ENCODE results near the gene CPED1.
"Not testable (repeated sequence)": the region's sequence is repeated elsewhere in the genome, so short reads cannot be mapped to it uniquely, and the experiment has no call there.

The CPED1 gene

GRCh38 chr7:121046009-121046408, 57.5 kb downstream of the CPED1 start:
- H3K27ac ChIP-seq (ENCODE audit: insufficient read depth, low read length, poor library complexity, severe bottlenecking), result no peak overlapping the region
- H3K9me3 ChIP-seq (ENCODE audit: control insufficient read depth, low read length), result no peaks in the 10 kb centered on the region
- H3K4me3 ChIP-seq (ENCODE audit: insufficient read depth, low read depth, low read length, poor library complexity, severe bottlenecking), result no peak overlapping the region
- no peaks in the 10 kb centered on the region for H3K36me3 ChIP-seq (ENCODE audit: control insufficient read depth, insufficient read depth, low read length)
- no peaks in the 10 kb centered on the region for H3K4me1 ChIP-seq (ENCODE audit: control insufficient read depth, insufficient read depth, low read length, poor library complexity, severe bottlenecking)
- no peak for DNase-seq
- no peaks in the 10 kb centered on the region for H3K27me3 ChIP-seq (replicated peaks; ENCODE audit: control insufficient read depth, insufficient read depth, low read length, poor library complexity, severe bottlenecking)

GRCh38 chr7:121046893-121047468, 58.5 kb downstream of the CPED1 start:
- Histone ChIP-seq H3K4me1 (ENCODE audit: control insufficient read depth, insufficient read depth, low read length, poor library complexity, severe bottlenecking) (no peaks in the 10 kb centered on the region), H3K9me3 (ENCODE audit: control insufficient read depth, low read length) (no peaks in the 10 kb centered on the region), H3K27me3 (replicated peaks; ENCODE audit: control insufficient read depth, insufficient read depth, low read length, poor library complexity, severe bottlenecking) (no peaks in the 10 kb centered on the region), H3K36me3 (ENCODE audit: control insufficient read depth, insufficient read depth, low read length) (no peaks in the 10 kb centered on the region), H3K27ac (ENCODE audit: insufficient read depth, low read length, poor library complexity, severe bottlenecking) (no peak overlapping the region), H3K4me3 (ENCODE audit: insufficient read depth, low read depth, low read length, poor library complexity, severe bottlenecking) (no peak overlapping the region)
- no peak for DNase-seq

GRCh38 chr7:121048195-121048594, 59.7 kb downstream of the CPED1 start:
- Histone ChIP-seq H3K36me3 (ENCODE audit: control insufficient read depth, insufficient read depth, low read length) (no peaks in the 10 kb centered on the region), H3K4me1 (ENCODE audit: control insufficient read depth, insufficient read depth, low read length, poor library complexity, severe bottlenecking) (no peaks in the 10 kb centered on the region), H3K27ac (ENCODE audit: insufficient read depth, low read length, poor library complexity, severe bottlenecking) (no peak overlapping the region), H3K4me3 (ENCODE audit: insufficient read depth, low read depth, low read length, poor library complexity, severe bottlenecking) (no peak overlapping the region), H3K9me3 (ENCODE audit: control insufficient read depth, low read length) (no peaks in the 10 kb centered on the region), H3K27me3 (replicated peaks; ENCODE audit: control insufficient read depth, insufficient read depth, low read length, poor library complexity, severe bottlenecking) (no peaks in the 10 kb centered on the region)
- no peak for DNase-seq

GRCh38 chr7:121049028-121049791, 60.7 kb downstream of the CPED1 start:
- no peak for DNase-seq

GRCh38 chr7:121049897-121050296, 61.4 kb downstream of the CPED1 start:
- Histone ChIP-seq H3K4me1 (ENCODE audit: control insufficient read depth, insufficient read depth, low read length, poor library complexity, severe bottlenecking) (no peaks in the 10 kb centered on the region), H3K27ac (ENCODE audit: insufficient read depth, low read length, poor library complexity, severe bottlenecking) (no peak overlapping the region), H3K27me3 (replicated peaks; ENCODE audit: control insufficient read depth, insufficient read depth, low read length, poor library complexity, severe bottlenecking) (no peaks in the 10 kb centered on the region), H3K36me3 (ENCODE audit: control insufficient read depth, insufficient read depth, low read length) (no peaks in the 10 kb centered on the region), H3K9me3 (ENCODE audit: control insufficient read depth, low read length) (no peaks in the 10 kb centered on the region), H3K4me3 (ENCODE audit: insufficient read depth, low read depth, low read length, poor library complexity, severe bottlenecking) (no peak overlapping the region)
- DNase-seq, result no peak

More at GRCh38 chr7:121049028-121049791, 60.7 kb downstream of the CPED1 start:
- Histone ChIP-seq H3K4me1 (ENCODE audit: control insufficient read depth, insufficient read depth, low read length, poor library complexity, severe bottlenecking) (no peaks in the 10 kb centered on the region), H3K36me3 (ENCODE audit: control insufficient read depth, insufficient read depth, low read length) (no peaks in the 10 kb centered on the region), H3K27me3 (replicated peaks; ENCODE audit: control insufficient read depth, insufficient read depth, low read length, poor library complexity, severe bottlenecking) (no peaks in the 10 kb centered on the region), H3K9me3 (ENCODE audit: control insufficient read depth, low read length) (no peaks in the 10 kb centered on the region), H3K27ac (ENCODE audit: insufficient read depth, low read length, poor library complexity, severe bottlenecking) (no peak overlapping the region), H3K4me3 (ENCODE audit: insufficient read depth, low read depth, low read length, poor library complexity, severe bottlenecking) (no peak overlapping the region)

- Histone ChIP-seq H3K27ac (ENCODE audit: insufficient read depth, low read length, poor library complexity, severe bottlenecking) (no peak overlapping the region), H3K4me1 (ENCODE audit: control insufficient read depth, insufficient read depth, low read length, poor library complexity, severe bottlenecking) (no peaks in the 10 kb centered on the region), H3K27me3 (replicated peaks; ENCODE audit: control insufficient read depth, insufficient read depth, low read length, poor library complexity, severe bottlenecking) (no peaks in the 10 kb centered on the region), H3K9me3 (ENCODE audit: control insufficient read depth, low read length) (no peaks in the 10 kb centered on the region), H3K36me3 (ENCODE audit: control insufficient read depth, insufficient read depth, low read length) (no peaks in the 10 kb centered on the region), H3K4me3 (ENCODE audit: insufficient read depth, low read depth, low read length, poor library complexity, severe bottlenecking) (no peak overlapping the region)
- DNase-seq, result no peak
Measured at GRCh38 chr7:121053219-121053618, 64.7 kb downstream of the CPED1 start.

GRCh38 chr7:121054925-121055324, 66.4 kb downstream of the CPED1 start:
- no peaks in the 10 kb centered on the region for H3K27me3 ChIP-seq (replicated peaks; ENCODE audit: control insufficient read depth, insufficient read depth, low read length, poor library complexity, severe bottlenecking)
- no peak for DNase-seq

GRCh38 chr7:121057878-121058277, 69.4 kb downstream of the CPED1 start:
- Histone ChIP-seq H3K9me3 (ENCODE audit: control insufficient read depth, low read length) (no peaks in the 10 kb centered on the region), H3K4me3 (ENCODE audit: insufficient read depth, low read depth, low read length, poor library complexity, severe bottlenecking) (no peak overlapping the region), H3K4me1 (ENCODE audit: control insufficient read depth, insufficient read depth, low read length, poor library complexity, severe bottlenecking) (no peaks in the 10 kb centered on the region), H3K27ac (ENCODE audit: insufficient read depth, low read length, poor library complexity, severe bottlenecking) (no peak overlapping the region), H3K36me3 (ENCODE audit: control insufficient read depth, insufficient read depth, low read length) (no peaks in the 10 kb centered on the region), H3K27me3 (replicated peaks; ENCODE audit: control insufficient read depth, insufficient read depth, low read length, poor library complexity, severe bottlenecking) (no peaks in the 10 kb centered on the region)
- no peak for DNase-seq

More at GRCh38 chr7:121054925-121055324, 66.4 kb downstream of the CPED1 start:
- Histone ChIP-seq H3K4me1 (ENCODE audit: control insufficient read depth, insufficient read depth, low read length, poor library complexity, severe bottlenecking) (no peaks in the 10 kb centered on the region), H3K27ac (ENCODE audit: insufficient read depth, low read length, poor library complexity, severe bottlenecking) (no peak overlapping the region), H3K36me3 (ENCODE audit: control insufficient read depth, insufficient read depth, low read length) (no peaks in the 10 kb centered on the region), H3K4me3 (ENCODE audit: insufficient read depth, low read depth, low read length, poor library complexity, severe bottlenecking) (no peak overlapping the region), H3K9me3 (ENCODE audit: control insufficient read depth, low read length) (no peaks in the 10 kb centered on the region)

GRCh38 chr7:121058975-121059374, 70.5 kb downstream of the CPED1 start:
- Histone ChIP-seq H3K36me3 (ENCODE audit: control insufficient read depth, insufficient read depth, low read length) (no peaks in the 10 kb centered on the region), H3K4me3 (ENCODE audit: insufficient read depth, low read depth, low read length, poor library complexity, severe bottlenecking) (no peak overlapping the region), H3K4me1 (ENCODE audit: control insufficient read depth, insufficient read depth, low read length, poor library complexity, severe bottlenecking) (no peaks in the 10 kb centered on the region)

GRCh38 chr7:121059979-121060509, 71.5 kb downstream of the CPED1 start:
- not testable (repeated sequence) for H3K27me3 ChIP-seq (replicated peaks; ENCODE audit: control insufficient read depth, insufficient read depth, low read length, poor library complexity, severe bottlenecking); H3K4me1 ChIP-seq (ENCODE audit: control insufficient read depth, insufficient read depth, low read length, poor library complexity, severe bottlenecking); H3K36me3 ChIP-seq (ENCODE audit: control insufficient read depth, insufficient read depth, low read length); H3K4me3 ChIP-seq (ENCODE audit: insufficient read depth, low read depth, low read length, poor library complexity, severe bottlenecking); H3K9me3 ChIP-seq (ENCODE audit: control insufficient read depth, low read length); DNase-seq; H3K27ac ChIP-seq (ENCODE audit: insufficient read depth, low read length, poor library complexity, severe bottlenecking)

More at GRCh38 chr7:121058975-121059374, 70.5 kb downstream of the CPED1 start:
- no peaks in the 10 kb centered on the region for H3K9me3 ChIP-seq (ENCODE audit: control insufficient read depth, low read length)
- no peaks in the 10 kb centered on the region for H3K27me3 ChIP-seq (replicated peaks; ENCODE audit: control insufficient read depth, insufficient read depth, low read length, poor library complexity, severe bottlenecking)
- no peak overlapping the region for H3K27ac ChIP-seq (ENCODE audit: insufficient read depth, low read length, poor library complexity, severe bottlenecking)
- no peak for DNase-seq
